Mammary epithelial cell (primary cell): ENCODE measurements around the gene CD151.

ENCODE experiments used
- EZH2 ChIP-seq: IDR thresholded peaks from 2 replicates; pipeline ENCODE4 v1.6.1; 2012; ENCODE audit warnings: low read length, inconsistent platforms, borderline replicate concordance
- TF ChIP-seq, protein P1 (sequence below), 2 donors: IDR thresholded peaks in 1 of 2; conservative IDR thresholded peaks in 1 of 2; 2 replicates each; pipeline ENCODE4 v1.5.1; 2011 to 2012; ENCODE audit warnings: inconsistent platforms in 2 of 2, low read length in 2 of 2, mild to moderate bottlenecking in 2 of 2, control low read depth in 1 of 2, low read depth in 1 of 2; ENCODE audit not compliant: insufficient read depth in 1 of 2; ENCODE audit errors: extremely low read depth in 1 of 2

- no peak for TF ChIP-seq EZH2
- TF ChIP-seq, protein P1, sequence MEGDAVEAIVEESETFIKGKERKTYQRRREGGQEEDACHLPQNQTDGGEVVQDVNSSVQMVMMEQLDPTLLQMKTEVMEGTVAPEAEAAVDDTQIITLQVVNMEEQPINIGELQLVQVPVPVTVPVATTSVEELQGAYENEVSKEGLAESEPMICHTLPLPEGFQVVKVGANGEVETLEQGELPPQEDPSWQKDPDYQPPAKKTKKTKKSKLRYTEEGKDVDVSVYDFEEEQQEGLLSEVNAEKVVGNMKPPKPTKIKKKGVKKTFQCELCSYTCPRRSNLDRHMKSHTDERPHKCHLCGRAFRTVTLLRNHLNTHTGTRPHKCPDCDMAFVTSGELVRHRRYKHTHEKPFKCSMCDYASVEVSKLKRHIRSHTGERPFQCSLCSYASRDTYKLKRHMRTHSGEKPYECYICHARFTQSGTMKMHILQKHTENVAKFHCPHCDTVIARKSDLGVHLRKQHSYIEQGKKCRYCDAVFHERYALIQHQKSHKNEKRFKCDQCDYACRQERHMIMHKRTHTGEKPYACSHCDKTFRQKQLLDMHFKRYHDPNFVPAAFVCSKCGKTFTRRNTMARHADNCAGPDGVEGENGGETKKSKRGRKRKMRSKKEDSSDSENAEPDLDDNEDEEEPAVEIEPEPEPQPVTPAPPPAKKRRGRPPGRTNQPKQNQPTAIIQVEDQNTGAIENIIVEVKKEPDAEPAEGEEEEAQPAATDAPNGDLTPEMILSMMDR (conservative IDR thresholded peaks at IDR 0.05 in 1 of 2, IDR thresholded peaks at IDR 0.05 in 1 of 2; ENCODE audit: extremely low read depth in 1 of 2, insufficient read depth in 1 of 2, low read depth in 1 of 2, low read length in 2 of 2): peak in 1 of 2 donors; percentile 45
Observed at GRCh38 chr11:838441-839279, 5.9 kb downstream of the CD151 start.
